Epidermal melanocyte (primary cell): Measurements from ENCODE around the gene RTN4RL1.
A peak's percentile ranks its signal among the peaks of the same experiment; 100 is the strongest.

ENCODE experiments used
- DNase-seq: peaks from one replicate; pipeline ENCODE4 v3.0.0; 2011; ENCODE audit warnings: low spot score; ENCODE audit not compliant: insufficient read length

Gene RTN4RL1

GRCh38 chr17:2025220-2025621 lies at the start of gene RTN4RL1:
RTN4RL1 (minus strand) TSS chr17:2025334; CDS start chr17:2024865, 469 bp downstream.
- DNase-seq: peak; percentile 85

- DNase-seq: no peak
Observed at GRCh38 chr17:2074919-2075318, 49.8 kb upstream of the RTN4RL1 start.

- DNase-seq: no peak
Observed at GRCh38 chr17:2071455-2072281, 46.5 kb upstream of the RTN4RL1 start.

GRCh38 chr17:2071024-2071385 lies 45.9 kb upstream of the RTN4RL1 start:
- DNase-seq: no peak

GRCh38 chr17:2070241-2071023 lies 45.3 kb upstream of the RTN4RL1 start:
- DNase-seq: no peak

- no peak for DNase-seq
Observed at GRCh38 chr17:2068519-2069051, 43.5 kb upstream of the RTN4RL1 start.

- no peak for DNase-seq
Observed at GRCh38 chr17:2068031-2068518, 42.9 kb upstream of the RTN4RL1 start.

GRCh38 chr17:2067608-2068024 lies 42.5 kb upstream of the RTN4RL1 start:
- DNase-seq: no peak

GRCh38 chr17:2067048-2067561 lies 42.0 kb upstream of the RTN4RL1 start:
- no peak for DNase-seq

- no peak for DNase-seq
Observed at GRCh38 chr17:2065949-2066400, 40.8 kb upstream of the RTN4RL1 start.

GRCh38 chr17:2064980-2065785 lies 40.0 kb upstream of the RTN4RL1 start:
- DNase-seq: no peak

- no peak for DNase-seq
Observed at GRCh38 chr17:2064520-2064971, 39.4 kb upstream of the RTN4RL1 start.

GRCh38 chr17:2064147-2064489 lies 39.0 kb upstream of the RTN4RL1 start:
- DNase-seq: no peak

GRCh38 chr17:2063261-2064146 lies 38.4 kb upstream of the RTN4RL1 start:
- DNase-seq: no peak

- DNase-seq: no peak
Observed at GRCh38 chr17:2062571-2063183, 37.5 kb upstream of the RTN4RL1 start.

GRCh38 chr17:2061441-2061958 lies 36.4 kb upstream of the RTN4RL1 start:
- no peak for DNase-seq

GRCh38 chr17:2060681-2061440 lies 35.7 kb upstream of the RTN4RL1 start:
- no peak for DNase-seq

GRCh38 chr17:2060385-2060658 lies 35.2 kb upstream of the RTN4RL1 start:
- DNase-seq: no peak
